CMK (cell line): ENCODE data around the gene GALNT3.

Experiments used
- DNase-seq: peaks from one replicate; pipeline ENCODE4 v3.0.0-alpha.2; 2010; ENCODE audit warnings: low read depth

GALNT3 gene

GRCh38 chr2:165725421-165725820 is 68.6 kb downstream of the GALNT3 start:
- no peak for DNase-seq

- no peak for DNase-seq
These were observed 73.5 kb downstream of the GALNT3 start for GRCh38 chr2:165720511-165720910.

GRCh38 chr2:165718610-165719210 is 75.3 kb downstream of the GALNT3 start:
- no peak for DNase-seq

GRCh38 chr2:165716091-165716490 is 78.0 kb downstream of the GALNT3 start:
- no peak for DNase-seq

GRCh38 chr2:165706960-165707487 is 87.0 kb downstream of the GALNT3 start:
- no peak for DNase-seq

- no peak for DNase-seq
These were observed 92.9 kb downstream of the GALNT3 start for GRCh38 chr2:165701147-165701546.

GRCh38 chr2:165700531-165700930 is 93.5 kb downstream of the GALNT3 start:
- no peak for DNase-seq

GRCh38 chr2:165699946-165700345 is 94.1 kb downstream of the GALNT3 start:
- no peak for DNase-seq

GRCh38 chr2:165698444-165698884 is 95.6 kb downstream of the GALNT3 start:
- no peak for DNase-seq

GRCh38 chr2:165697748-165698443 is 96.2 kb downstream of the GALNT3 start:
- no peak for DNase-seq
